Stomach (tissue), 4 donors: ENCODE results near the gene HDGF.

Experiments used
- CTCF ChIP-seq, 7 experiments: fragments of 450-650 bp in 4 of 7; fragments of 200-600 bp in 3 of 7; sonication (generic) in 3 of 7; IDR thresholded peaks; one replicate each; pipeline ENCODE4 v1.5.1; 2016 to 2019; ENCODE audit warnings: antibody characterized with exemption in 7 of 7, control low read depth in 2 of 7, mild to moderate bottlenecking in 1 of 7
- POLR2A ChIP-seq, 4 donors: fragments of 450-650 bp; IDR thresholded peaks; one replicate each; pipeline ENCODE4 v1.6.1; 2016; ENCODE audit warnings: antibody characterized with exemption in 4 of 4, control low read depth in 2 of 4, mild to moderate bottlenecking in 1 of 4, moderate library complexity in 1 of 4

GRCh38 chr1:156725683-156726280 is 25.7 kb downstream of the HDGF start:
- TF ChIP-seq CTCF (IDR thresholded peaks at IDR 0.05), result peak in 6 of 7 experiments; percentile 60 to 97 (median 93)
- TF ChIP-seq POLR2A (IDR thresholded peaks at IDR 0.05), result no peak
